HG02885 (cell line): ENCODE measurements around the gene ARFGAP2.
A peak's percentile ranks its signal among the peaks of the same experiment; 100 is the strongest.
"Not testable (repeated sequence)": the region's sequence is repeated elsewhere in the genome, so short reads cannot be mapped to it uniquely, and the experiment has no call there.

Experiments used
- ATAC-seq: cut with Tn5 transposase; IDR thresholded peaks from one replicate; pipeline ENCODE4 v1.9.1; 2021; ENCODE audit warnings: mild to moderate bottlenecking; ENCODE audit not compliant: unreplicated experiment, poor library complexity

The ARFGAP2 gene

DNA sequence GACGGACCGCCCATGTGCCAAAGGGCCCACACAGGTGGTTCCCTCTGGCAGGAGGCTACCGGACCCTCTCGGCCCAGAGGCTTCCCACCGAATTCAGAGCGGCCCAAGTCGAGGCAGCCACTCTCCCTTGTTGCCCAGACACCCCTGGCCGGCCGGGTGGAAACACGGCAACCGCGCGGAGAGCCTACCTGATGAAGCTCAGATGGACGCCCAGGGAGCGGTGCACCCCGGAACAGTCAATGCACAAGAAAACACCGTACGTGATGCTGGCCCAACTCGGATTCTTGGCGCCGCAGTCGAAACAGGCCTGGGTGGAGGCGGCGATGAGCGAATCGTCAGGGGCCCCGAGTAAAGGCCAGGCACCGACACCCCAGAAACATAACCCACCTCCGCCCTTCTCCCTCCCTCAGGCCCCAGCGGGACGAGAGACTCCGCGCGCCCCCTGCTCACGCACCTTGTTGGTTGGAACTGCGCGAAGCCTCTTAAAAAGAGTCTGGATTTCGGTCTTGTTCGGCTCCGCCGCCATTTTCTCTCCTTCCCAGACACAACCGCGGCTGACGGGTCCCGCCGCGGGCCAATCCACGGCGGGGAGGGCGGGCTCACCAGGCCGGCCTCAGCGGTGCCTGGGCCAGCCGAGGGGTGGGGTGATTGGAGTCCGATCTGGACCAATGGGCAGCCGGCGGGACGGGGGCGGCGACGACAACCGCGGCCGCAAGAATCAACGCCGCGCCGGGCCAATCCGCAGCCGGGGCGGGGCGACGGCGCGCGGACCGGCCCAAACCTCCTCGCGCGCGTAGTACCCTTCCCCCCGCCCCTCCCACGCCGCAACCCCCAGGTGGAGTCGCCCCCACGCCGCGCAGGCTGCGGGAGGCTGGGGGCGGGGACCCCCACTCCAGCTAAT lies at the start of gene ARFGAP2:
Gene ARFGAP2, minus strand, starts transcription at position 552 of the 901 bp plus-strand sequence. Its CDS starts 26 bp downstream, at position 526.
- ATAC-seq = peak; percentile 92

DNA sequence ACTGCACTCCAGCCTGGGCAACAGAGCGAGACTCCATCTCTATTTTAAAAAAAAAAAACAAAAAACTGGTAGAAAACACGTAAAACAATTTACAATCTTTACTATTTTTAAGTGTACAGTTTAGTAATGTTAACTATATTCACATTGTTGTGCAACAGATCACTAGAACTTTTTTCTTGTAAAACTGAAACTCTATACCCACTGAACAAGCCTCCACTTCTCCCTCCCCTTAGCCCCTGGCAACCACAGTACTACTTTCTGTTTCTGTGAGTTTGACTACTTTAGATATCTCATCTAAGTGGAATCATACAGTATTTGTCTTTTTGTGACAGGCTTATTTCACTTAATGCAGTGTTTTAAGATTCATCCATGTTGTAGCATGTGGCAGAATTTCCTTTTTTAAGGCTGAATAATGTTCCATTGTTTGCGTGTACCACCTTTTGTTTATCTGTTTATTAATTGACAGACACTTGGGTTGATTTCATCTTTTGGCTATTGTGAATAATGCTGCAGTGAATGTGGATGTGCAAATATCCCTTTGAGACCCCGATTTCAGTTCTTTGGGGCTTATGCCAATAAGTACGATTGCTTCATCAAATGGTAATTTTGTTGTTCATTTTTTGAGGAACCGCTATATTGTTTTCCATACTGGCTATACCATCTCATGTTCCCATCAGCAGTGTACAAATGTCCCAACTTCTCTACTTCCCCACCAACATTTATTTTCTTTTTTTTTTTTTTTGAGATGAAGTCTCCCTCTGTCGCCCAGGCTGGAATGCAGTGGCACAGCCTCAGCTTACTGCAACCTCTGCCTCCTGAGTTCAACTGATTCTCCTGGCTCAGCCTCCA lies 49.1 kb upstream of the ARFGAP2 start:
- ATAC-seq = peak; percentile 73

DNA sequence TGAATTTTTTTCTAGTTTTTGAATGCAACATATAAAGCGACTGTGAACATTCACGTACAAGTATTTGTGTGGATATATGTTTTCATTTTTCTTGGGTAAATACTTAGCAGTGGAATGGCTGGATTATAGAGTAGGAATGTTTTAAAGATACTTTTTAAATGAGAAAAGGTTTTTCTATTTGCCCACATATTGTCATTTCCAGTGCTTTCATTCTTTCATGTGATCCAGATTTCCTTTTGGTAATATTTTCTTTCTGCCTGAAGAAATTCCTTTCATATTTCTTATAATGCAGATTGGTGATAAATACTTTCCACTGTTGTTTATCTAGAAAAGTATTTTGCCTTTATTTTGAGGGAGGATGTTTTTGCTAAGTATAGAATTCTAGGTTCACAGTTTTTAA lies 46.0 kb upstream of the ARFGAP2 start:
- no peak for ATAC-seq

DNA sequence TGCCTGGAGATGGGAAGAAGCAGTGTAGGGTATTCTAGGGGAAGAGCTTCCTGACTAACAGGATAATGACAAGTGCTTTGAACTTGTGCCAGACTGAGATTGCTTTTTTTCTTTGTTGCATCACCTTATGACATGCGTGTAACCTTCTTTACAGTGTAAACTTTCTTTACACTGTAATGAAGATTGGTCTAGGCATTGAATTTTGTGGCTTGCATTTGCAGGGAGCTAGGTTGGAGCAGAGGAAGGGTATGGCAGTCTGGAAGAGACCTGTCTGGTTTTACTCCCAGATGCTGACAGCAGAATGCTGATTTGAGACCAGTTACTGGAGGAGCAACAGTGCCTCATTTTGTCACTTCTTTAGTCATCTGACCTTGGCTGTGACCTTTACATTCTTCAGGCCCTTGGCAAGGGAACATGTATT lies 43.7 kb upstream of the ARFGAP2 start:
- no peak for ATAC-seq

DNA sequence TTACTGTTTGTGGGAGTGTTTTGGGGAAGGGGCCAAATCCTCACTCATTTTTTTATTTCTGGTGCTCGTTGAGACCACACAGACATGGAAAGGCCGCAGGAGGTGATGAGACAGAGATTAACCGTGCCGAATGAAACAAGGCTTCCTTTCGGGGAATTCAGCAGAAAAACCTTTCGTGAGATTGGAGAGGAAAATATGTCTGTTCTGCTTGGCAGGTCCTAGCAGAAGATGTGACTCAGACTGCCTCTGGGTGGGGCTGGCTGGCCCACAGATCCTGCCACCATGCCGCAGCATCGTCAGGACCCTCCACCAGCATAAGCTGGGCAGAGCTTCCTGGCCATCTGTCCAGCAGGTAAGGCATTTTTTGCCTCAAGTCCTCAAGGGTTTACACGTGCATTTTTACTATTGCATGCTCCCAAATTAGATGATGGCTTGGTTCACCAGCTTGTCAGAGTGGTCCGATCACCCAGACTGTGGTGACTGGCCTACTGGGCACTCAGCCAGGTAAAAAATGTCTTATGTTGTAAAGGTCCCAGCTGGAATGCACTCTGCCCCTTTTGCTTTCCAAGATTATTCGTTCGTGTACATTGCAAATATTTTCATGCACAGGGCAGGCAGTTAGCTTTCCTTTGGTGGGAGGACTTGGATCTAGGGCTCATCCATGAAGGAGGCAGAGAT lies 39.6 kb upstream of the ARFGAP2 start:
- ATAC-seq = peak; percentile 29

DNA sequence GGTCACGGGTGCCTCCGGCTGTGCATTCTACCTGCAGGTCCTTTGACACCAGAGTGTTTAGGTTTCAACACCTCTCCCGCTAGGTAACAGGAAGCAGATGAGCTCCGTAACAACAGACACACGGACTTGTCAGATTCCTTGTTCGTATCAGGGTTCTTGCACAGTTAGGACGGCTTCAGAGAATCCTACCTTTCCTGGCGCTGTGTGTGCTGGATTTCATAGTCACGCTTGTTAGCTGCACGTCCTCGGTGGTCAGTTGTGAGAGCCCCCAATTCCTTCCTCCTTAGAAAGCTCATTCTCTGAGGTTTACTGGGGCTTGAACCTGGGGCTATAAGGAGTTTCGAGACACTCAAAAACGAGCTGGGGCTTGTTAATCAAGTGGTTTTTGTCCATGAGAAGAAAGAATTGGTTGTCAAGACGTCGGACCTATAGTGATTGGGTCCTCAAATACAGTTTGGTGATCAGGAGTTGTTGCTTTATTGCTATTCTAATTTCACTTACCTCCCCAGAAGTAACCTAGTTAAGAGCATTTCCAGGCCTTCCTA lies 38.8 kb upstream of the ARFGAP2 start:
- no peak for ATAC-seq

DNA sequence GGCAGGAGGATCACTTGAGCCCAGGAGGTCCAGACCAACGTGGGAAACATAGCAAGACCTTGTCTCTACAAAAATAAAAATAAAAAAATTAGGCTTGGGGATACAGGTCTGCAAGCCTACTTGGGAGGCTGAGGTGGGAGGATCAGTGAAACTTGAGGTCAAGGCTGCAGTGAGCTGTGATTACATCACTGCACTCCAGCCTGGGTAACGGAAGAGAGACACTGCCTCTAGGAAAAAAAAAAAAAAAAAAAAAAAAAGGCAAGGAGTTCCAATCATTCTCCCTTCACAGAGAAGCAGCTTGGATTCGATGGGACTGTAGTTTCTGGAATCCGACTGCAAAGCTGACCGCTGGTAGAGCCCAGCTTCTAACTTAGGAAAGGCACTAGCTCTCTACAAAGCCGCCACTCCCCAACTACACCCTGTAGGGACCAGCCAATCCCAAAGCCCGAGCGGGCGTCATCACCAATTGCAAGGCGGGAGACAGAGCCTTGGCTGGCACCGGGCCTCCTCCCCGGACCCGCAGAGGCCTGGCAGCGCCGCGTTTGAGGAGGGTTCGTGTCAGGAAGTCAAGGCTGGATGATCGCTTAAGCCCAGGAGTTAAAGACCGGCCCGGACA lies 37.4 kb upstream of the ARFGAP2 start:
- peak; percentile 41 for ATAC-seq

DNA sequence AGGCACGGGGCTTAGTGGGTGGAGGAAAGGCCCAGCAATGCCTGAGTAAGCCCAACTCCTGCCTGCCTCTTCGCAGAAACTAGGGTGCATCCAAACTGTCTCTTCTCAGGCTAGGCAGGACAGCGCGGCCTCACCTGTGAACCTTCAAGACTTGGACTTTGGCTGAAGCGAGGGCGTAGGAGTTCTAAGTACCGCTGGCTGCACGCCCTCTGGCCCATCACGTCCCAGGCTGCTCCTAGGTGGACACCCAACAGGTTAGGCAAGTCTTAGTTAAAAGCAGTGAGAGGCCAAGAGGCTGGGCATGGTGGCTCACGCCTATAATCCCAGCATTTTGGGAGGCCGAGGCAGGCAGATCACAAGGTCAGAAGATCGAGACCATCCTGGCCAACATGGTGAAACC lies 36.3 kb upstream of the ARFGAP2 start:
- ATAC-seq = no peak

DNA sequence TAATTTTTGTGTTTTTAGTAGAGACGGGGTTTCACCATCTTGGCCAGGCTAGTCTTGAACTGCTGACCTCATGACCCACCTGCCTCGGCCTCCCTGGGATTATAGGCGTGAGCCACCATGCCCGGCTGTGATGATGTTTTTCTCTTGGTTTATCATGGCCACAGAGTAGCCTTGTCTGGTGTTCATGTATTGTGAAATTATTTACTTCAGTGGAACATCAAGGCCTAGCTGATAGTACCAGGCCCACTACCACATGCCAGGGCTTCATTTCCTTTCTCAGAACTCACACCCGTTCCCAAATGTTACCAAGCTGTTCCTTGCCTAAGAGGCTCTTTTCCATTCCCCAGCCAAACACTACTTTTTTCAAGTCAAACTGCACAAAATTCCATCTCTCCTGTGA lies 31.9 kb upstream of the ARFGAP2 start:
- ATAC-seq = no peak

DNA sequence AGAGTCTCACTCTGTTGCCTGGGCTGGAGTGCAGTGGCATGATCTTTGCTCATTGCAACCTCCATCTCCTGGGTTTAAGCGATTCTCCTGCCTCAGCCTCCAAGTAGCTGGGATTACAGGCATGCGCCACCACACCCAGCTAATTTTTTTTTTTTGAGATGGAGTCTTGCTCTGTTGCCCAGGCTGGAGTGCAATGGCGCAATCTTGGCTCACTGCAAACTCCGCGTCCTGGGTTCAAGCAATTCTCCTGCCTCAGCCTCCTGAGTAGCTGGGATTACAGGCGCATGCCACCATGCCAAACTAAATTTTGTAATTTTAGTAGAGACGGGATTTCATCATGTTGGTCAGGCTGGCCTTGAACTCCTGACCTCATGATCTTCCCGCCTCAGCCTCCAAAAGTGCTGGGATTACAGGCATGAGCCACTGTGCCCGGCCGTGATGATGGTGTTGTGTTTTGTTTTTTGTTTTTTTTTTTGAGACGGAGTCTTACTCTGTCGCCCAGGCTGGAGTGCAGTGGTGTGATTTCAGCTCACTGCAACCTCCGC lies 31.4 kb upstream of the ARFGAP2 start:
- not testable (repeated sequence) for ATAC-seq

DNA sequence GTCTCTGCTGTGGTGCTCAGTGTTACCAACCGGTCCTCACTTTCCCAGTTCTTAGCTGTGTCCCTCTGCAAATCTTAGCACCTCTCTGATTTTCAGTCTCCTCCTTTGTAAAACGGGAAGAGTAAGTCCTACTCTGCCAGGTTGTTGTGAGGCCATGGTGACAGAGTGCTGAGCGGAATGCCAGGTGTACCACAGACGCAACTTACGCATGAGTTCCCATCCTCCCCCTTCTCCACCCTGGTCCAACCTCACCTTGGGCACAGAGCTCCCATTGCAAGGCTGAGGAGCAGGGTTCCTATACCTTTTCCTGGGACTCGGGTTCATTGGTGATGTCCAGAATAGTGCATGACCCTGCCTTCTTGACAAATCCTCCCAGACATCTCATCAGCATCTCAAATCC lies 30.8 kb upstream of the ARFGAP2 start:
- no peak for ATAC-seq

DNA sequence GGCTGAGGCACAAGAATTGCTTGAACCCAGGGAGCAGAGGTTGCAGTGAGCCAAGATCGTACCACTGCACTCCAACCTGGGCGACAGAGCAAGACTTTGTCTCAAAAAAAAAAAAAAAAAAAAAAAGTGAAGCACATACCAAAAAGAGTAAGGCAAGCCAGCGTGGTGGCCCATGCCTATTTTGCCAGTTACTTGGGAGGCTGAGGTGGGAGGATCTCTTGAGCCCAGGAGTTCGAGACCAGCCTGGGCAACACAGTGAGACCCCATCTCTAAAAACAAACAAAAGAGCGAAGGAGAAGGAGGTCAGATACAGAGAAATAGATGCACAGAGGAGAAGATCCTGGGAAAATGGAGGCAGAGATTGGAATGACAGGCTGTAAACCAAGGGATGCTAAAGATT lies 29.9 kb upstream of the ARFGAP2 start:
- ATAC-seq = not testable (repeated sequence)

DNA sequence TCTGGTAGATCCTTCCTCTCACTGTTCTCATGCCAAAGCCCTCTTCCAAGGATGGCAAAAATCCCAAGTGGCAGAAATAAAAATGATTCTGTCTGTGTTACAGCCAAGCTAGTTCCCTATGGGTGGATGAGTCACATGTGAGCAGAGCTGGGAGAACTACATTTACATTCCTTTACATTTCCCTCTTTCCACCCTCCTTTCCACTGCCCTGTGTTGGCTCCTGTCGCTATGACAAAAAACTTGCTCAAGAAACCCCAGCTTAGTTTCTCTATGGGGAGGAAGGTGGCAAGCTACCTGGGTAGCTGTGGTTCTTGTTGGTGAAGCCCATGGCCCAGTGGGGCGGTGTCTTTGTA lies 27.9 kb upstream of the ARFGAP2 start:
- ATAC-seq = no peak

DNA sequence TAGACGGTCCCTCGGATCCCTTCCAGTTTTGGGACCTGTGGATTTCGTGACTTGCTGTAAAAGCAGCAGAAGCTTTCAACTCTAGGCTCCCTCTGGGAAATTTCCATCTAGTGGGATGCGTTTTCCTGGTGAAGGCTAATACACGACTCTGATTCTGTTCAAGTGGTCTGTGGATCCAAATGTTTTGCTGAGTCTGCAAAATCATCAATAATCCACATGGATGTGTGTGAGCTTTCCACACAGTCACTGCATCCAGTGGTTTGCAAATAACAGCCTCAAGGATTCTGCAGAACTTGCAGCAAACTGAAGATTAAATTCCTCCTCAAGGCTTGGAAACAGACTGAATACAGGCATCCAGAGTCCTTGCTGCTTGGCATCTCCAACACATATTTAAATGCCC lies 25.9 kb upstream of the ARFGAP2 start:
- ATAC-seq = no peak

DNA sequence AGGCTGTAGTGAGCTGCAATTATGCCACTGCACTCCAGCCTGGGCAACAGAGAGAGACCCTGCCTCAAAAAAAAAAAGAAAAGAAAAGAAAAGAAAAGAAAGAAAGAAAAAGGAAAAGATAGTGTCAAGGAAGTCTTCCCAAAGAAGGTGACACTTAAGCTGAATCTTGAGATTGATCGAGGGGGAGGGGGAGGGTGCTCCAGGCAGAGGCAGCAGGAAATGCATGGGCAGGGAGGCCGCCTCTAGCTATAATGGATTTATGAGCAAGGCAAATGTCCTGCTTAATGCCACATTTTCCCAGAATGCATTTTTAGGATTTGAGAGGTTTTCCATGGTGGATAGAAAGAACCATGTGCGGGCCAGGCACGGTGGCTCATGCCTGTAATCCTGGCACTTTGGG lies 24.3 kb upstream of the ARFGAP2 start:
- ATAC-seq = no peak

DNA sequence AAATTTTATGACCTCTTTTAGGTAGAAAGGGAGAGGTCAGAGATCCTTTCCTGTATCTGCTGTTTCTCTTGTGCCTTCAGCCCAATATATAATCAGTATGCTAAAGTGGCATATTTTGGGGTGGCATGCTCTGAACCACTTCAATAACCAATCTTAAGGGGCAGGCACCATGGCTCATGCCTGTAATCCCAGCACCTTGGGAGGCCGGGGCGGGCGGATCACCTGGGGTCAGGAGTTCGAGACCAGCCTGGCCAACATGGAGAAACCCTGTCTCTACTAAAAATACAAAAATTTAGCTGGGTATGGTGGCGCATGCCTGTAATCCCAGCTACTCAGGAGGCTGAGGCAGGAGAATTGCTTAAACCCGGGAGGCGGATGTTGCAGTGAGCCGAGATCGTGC lies 21.5 kb upstream of the ARFGAP2 start:
- not testable (repeated sequence) for ATAC-seq

DNA sequence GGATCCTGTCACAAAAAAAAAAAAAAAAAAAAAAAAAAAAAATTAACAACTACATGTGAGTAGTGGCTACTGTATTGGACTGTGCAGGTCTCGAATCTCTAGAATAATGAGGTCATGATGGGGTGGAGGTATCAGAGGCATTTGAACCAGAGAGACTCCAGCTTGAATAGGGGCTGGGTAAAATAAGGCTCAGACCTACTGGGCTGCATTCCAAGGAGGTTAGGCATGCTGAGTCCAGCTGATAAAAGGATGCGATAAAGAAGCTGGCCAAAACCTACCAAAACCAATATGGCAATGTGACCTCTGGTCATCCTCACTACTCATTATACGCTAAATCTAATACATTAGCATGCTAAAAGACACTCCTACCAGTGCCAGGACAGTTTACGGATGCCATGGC lies 15.4 kb upstream of the ARFGAP2 start:
- no peak for ATAC-seq

DNA sequence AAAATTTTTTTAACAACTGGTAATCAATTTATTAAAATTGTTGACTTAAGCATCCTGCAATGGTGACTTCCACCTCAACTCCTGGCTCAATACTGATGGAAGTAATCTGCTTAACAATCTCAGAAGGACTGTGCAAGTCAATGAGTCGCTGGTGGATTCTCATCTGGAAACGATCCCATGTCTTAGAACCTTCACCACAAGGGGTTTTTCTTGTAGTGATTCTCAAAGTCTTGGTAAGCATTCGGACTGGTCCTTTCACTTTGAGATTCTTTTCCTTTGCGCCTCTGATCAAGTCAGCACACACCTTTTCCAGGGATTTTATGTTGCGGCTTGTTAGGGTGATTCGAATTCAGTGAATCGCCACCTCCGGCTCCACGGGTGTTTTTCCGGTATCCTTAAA lies 14.5 kb upstream of the ARFGAP2 start:
- not testable (repeated sequence) for ATAC-seq

DNA sequence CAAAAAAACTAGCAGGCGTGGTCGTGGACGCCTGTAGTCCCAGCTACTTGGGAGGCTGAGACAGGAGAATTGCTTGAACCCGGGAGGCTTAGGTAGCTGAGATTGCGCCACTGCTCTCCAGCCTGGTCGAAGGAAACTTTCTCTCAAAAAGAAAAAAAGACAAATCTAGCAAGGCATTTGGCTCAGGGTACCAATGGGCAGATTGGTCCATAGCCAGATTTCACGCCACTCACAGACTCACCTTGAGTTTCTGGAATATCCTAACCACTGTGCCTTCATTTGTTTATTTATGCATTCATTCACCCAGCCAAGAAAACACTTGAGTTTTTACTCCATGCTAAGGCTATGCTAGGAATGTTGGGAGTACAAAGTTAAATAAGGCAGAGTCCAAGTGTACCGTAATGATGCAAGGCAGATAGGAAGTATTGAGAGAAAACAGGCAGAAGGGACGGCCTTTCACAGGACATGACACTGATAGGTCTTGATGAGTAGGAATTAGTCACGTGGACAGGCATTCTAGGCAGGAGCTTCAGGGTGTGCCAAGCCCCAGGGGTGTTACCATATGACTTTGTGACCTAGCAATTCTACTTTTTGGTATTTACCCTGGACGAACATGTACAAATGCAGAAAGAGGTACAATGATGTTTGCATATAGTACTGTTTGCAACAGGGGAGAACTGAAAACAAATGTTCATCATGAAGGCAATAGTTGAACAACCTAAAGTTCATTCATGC lies 12.6 kb upstream of the ARFGAP2 start:
- no peak for ATAC-seq
